ENCODE measurements around the gene KCNJ6. TPM values are rescaled to one million over a fixed set of nuclear protein-coding genes. Genes with fewer than 3 reads are reported as not detected.

KCNJ6 gene
- total and polyA plus RNA-seq, 10 of the 15 experiments (the other 5 are each of a cell fraction or from before 2014, with no cell fraction given), result 0.03 to 0.07 (median 0.04) TPM; not detected in 7

- ChIA-PET CTCF (no interaction called here), POLR2A (no interaction called here), RAD21 (ENCODE audit: unreplicated experiment) (no interaction called here), SMC1A (ENCODE audit: uncharacterized antibody, unreplicated experiment) (no interaction called here)
- no peak overlapping the region for H2AFZ ChIP-seq (ENCODE audit: control insufficient read depth, low read depth, low read length)
- H3K4me2 ChIP-seq (ENCODE audit: control insufficient read depth, insufficient read depth), result no peak overlapping the region
- no peaks in the 10 kb centered on the region for H4K20me1 ChIP-seq (ENCODE audit: control insufficient read depth, insufficient read depth)
- no TSS peak for BruUV-seq (replicated peaks)
- no peaks in the 10 kb centered on the region for H3K79me2 ChIP-seq (ENCODE audit: control insufficient read depth, insufficient read depth, low read length)
- FAIRE-seq (no peak), DNase-seq (ENCODE audit: low read depth, low spot score) (no peak), ATAC-seq (no peak)
- H3K9ac ChIP-seq (ENCODE audit: control insufficient read depth, insufficient read depth, low read length), result no peak overlapping the region
- TF ChIP-seq RUNX3 (IDR thresholded peaks at IDR 0.05; ENCODE audit: low read length) (no peak), CBFB (IDR thresholded peaks at IDR 0.05; ENCODE audit: low read depth) (no peak)
- no peaks in the 10 kb centered on the region; a peak in 1 of 4 replicates for H3K27me3 ChIP-seq (replicated peaks in 1 of 2; ENCODE audit: control insufficient read depth in 2 of 2, insufficient read depth in 2 of 2, low read length in 1 of 2)
- no peak overlapping the region for H3K27ac ChIP-seq (ENCODE audit: control insufficient read depth, insufficient read depth)
- no peaks in the 10 kb centered on the region for H3K9me3 ChIP-seq (replicated peaks; ENCODE audit: control insufficient read depth, insufficient read depth, low read length)
- H3K4me1 ChIP-seq (ENCODE audit: control insufficient read depth, insufficient read depth, low read length), result no peaks in the 10 kb centered on the region
- no peaks in the 10 kb centered on the region for H3K36me3 ChIP-seq (ENCODE audit: control insufficient read depth in 2 of 2, insufficient read depth in 2 of 2, low read length in 1 of 2)
- in situ Hi-C loops (cut with MboI) (no loop called here), intact Hi-C loops (cut with micrococcal nuclease; ENCODE audit: unreplicated experiment) (no loop called here)
- no peak overlapping the region for H3K4me3 ChIP-seq
- WGBS (ENCODE audit: insufficient coverage, insufficient replicate concordance, low lambda C conversion rate, missing lambda C conversion rate), result 34% methylated on average over 28 of the region's 28 CpGs
Observed at GRCh38 chr21:37915497-37915911, 753 bp downstream of the KCNJ6 start.

DNA sequence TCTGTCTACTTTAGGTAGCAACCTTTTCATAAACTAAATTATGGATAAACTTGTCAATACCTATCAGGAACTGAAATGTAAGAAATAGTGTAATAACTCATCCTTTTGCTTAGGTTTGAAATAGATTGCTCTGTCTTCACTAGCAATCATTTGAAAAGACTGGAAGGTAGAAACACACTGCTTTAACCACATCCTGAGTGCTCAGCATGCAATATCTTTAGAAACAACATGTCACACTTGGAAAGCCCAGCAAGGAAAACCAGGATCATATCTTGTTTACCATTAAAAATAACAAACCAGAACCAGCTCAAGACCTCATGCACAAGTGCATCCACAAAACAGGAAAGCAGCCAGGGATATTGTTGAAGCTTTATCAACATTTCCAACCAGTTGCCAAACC lies 3.6 kb downstream of the KCNJ6 start:
- intact Hi-C loops (cut with micrococcal nuclease; ENCODE audit: unreplicated experiment), result no loop called here
- TF ChIP-seq, protein P1, sequence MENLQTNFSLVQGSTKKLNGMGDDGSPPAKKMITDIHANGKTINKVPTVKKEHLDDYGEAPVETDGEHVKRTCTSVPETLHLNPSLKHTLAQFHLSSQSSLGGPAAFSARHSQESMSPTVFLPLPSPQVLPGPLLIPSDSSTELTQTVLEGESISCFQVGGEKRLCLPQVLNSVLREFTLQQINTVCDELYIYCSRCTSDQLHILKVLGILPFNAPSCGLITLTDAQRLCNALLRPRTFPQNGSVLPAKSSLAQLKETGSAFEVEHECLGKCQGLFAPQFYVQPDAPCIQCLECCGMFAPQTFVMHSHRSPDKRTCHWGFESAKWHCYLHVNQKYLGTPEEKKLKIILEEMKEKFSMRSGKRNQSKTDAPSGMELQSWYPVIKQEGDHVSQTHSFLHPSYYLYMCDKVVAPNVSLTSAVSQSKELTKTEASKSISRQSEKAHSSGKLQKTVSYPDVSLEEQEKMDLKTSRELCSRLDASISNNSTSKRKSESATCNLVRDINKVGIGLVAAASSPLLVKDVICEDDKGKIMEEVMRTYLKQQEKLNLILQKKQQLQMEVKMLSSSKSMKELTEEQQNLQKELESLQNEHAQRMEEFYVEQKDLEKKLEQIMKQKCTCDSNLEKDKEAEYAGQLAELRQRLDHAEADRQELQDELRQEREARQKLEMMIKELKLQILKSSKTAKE (IDR thresholded peaks at IDR 0.05; ENCODE audit: low read depth, poor library complexity, severe bottlenecking), result no peak
- no peak for TF ChIP-seq ZBED1 (IDR thresholded peaks at IDR 0.05; ENCODE audit: borderline replicate concordance)
- no peak for TF ChIP-seq FOS (IDR thresholded peaks at IDR 0.05; ENCODE audit: borderline replicate concordance, extremely low read depth, insufficient read length)
- TF ChIP-seq YBX1 (IDR thresholded peaks at IDR 0.05), result no peak
- TF ChIP-seq TBL1XR1 (IDR thresholded peaks at IDR 0.05; ENCODE audit: low read depth, low read length), result no peak
- no peak for TF ChIP-seq SREBF2 (IDR thresholded peaks at IDR 0.05; ENCODE audit: low read length)
- TF ChIP-seq POU2F2 (IDR thresholded peaks at IDR 0.05; ENCODE audit: borderline replicate concordance, low read depth, low read length), result no peak
- TF ChIP-seq IRF5 (IDR thresholded peaks at IDR 0.05; ENCODE audit: borderline replicate concordance), result no peak
- no peak for TF ChIP-seq MYC (IDR thresholded peaks at IDR 0.05; ENCODE audit: insufficient read depth, insufficient read length, insufficient replicate concordance, low read length, severe bottlenecking)
- no peak for TF ChIP-seq CREB1 (IDR thresholded peaks at IDR 0.05; ENCODE audit: low read depth)
- TF ChIP-seq ZNF384 (IDR thresholded peaks at IDR 0.05; ENCODE audit: borderline replicate concordance, low read depth, low read length), result no peak
- no peak for TF ChIP-seq SUPT20H (IDR thresholded peaks at IDR 0.05; ENCODE audit: borderline replicate concordance, control insufficient read depth, low read depth, low read length)
- no peak for TF ChIP-seq USF2 (IDR thresholded peaks at IDR 0.05; ENCODE audit: borderline replicate concordance, low read depth, low read length)
- TF ChIP-seq LARP7 (IDR thresholded peaks at IDR 0.05), result no peak

More for the DNA sequence above, 3.6 kb downstream of the KCNJ6 start:
- Histone ChIP-seq H3K4me3 (no peak overlapping the region), H4K20me1 (ENCODE audit: control insufficient read depth, insufficient read depth) (no peaks in the 10 kb centered on the region), H3K9me3 (replicated peaks; ENCODE audit: control insufficient read depth, insufficient read depth, low read length) (no peaks in the 10 kb centered on the region), H3K79me2 (ENCODE audit: control insufficient read depth, insufficient read depth, low read length) (no peaks in the 10 kb centered on the region), H3K4me1 (ENCODE audit: control insufficient read depth, insufficient read depth, low read length) (no peaks in the 10 kb centered on the region), H3K36me3 (ENCODE audit: control insufficient read depth in 2 of 2, insufficient read depth in 2 of 2, low read length in 1 of 2) (no peaks in the 10 kb centered on the region), H2AFZ (ENCODE audit: control insufficient read depth, low read depth, low read length) (no peak overlapping the region), H3K27me3 (replicated peaks in 1 of 2; ENCODE audit: control insufficient read depth in 2 of 2, insufficient read depth in 2 of 2, low read length in 1 of 2) (no peaks in the 10 kb centered on the region; a peak in 1 of 4 replicates), H3K4me2 (ENCODE audit: control insufficient read depth, insufficient read depth) (no peak overlapping the region), H3K9ac (ENCODE audit: control insufficient read depth, insufficient read depth, low read length) (no peak overlapping the region), H3K27ac (ENCODE audit: control insufficient read depth, insufficient read depth) (no peak overlapping the region)
- ChIA-PET POLR2A (no interaction called here), RAD21 (ENCODE audit: unreplicated experiment) (no interaction called here), SMC1A (ENCODE audit: uncharacterized antibody, unreplicated experiment) (no interaction called here), CTCF (no interaction called here)
- in situ Hi-C loops (cut with MboI), result no loop called here
- ATAC-seq (no peak), DNase-seq (ENCODE audit: low read depth, low spot score) (no peak), FAIRE-seq (no peak)
- BruUV-seq (replicated peaks), result no TSS peak

Data from GM12878 (cell line).